ENCODE measurements around the gene MT2A.

DNA sequence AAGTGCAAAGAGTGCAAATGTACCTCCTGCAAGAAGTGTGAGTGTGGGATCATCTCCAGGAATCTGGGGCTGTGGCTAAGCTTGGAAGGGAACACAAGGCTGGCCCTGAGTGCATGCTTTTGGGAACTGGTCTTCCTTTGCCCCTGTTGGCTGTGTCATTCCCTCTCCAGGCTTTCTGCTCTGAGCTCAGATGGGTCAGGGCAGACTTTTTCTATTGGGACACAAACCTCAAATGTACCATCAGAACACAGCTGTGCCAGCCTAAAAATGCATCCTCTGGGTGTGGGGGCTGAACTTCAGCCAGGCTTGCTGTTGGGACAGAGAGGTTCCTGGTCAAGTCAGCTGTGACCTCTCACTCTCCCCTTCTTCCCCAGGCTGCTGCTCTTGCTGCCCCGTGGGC is 44.2 kb downstream of the MT2A start:
- TF ChIP-seq, protein P1, sequence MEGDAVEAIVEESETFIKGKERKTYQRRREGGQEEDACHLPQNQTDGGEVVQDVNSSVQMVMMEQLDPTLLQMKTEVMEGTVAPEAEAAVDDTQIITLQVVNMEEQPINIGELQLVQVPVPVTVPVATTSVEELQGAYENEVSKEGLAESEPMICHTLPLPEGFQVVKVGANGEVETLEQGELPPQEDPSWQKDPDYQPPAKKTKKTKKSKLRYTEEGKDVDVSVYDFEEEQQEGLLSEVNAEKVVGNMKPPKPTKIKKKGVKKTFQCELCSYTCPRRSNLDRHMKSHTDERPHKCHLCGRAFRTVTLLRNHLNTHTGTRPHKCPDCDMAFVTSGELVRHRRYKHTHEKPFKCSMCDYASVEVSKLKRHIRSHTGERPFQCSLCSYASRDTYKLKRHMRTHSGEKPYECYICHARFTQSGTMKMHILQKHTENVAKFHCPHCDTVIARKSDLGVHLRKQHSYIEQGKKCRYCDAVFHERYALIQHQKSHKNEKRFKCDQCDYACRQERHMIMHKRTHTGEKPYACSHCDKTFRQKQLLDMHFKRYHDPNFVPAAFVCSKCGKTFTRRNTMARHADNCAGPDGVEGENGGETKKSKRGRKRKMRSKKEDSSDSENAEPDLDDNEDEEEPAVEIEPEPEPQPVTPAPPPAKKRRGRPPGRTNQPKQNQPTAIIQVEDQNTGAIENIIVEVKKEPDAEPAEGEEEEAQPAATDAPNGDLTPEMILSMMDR (IDR thresholded peaks at IDR 0.05; ENCODE audit: poor library complexity, severe bottlenecking) = no peak
- TF ChIP-seq POLR2AphosphoS5 (IDR thresholded peaks at IDR 0.05) (no peak), EZH2 (IDR thresholded peaks at IDR 0.05; ENCODE audit: borderline replicate concordance, insufficient read depth, low read length, poor library complexity, severe bottlenecking) (no peak), SMC3 (conservative IDR thresholded peaks at IDR 0.05; ENCODE audit: poor library complexity) (no peak), TAF1 (IDR thresholded peaks at IDR 0.05; ENCODE audit: low read depth) (no peak), EP300 (conservative IDR thresholded peaks at IDR 0.05; ENCODE audit: poor library complexity, severe bottlenecking) (no peak)

Data from neural cell (in vitro differentiated cells).